GM19035 (cell line): ENCODE data around the gene MTHFD2.
"Not testable (repeated sequence)": the region's sequence is repeated elsewhere in the genome, so short reads cannot be mapped to it uniquely, and the experiment has no call there.

ENCODE experiments used
- ATAC-seq: cut with Tn5 transposase; IDR thresholded peaks from one replicate; pipeline ENCODE4 v1.9.1; 2021; ENCODE audit not compliant: unreplicated experiment

MTHFD2 gene

GRCh38 chr2:74198461-74199274, at the start of gene MTHFD2:
Gene MTHFD2 (plus strand): TSS chr2:74198615. CDS start chr2:74198642, 27 bp downstream.
- peak; percentile 87 for ATAC-seq

DNA sequence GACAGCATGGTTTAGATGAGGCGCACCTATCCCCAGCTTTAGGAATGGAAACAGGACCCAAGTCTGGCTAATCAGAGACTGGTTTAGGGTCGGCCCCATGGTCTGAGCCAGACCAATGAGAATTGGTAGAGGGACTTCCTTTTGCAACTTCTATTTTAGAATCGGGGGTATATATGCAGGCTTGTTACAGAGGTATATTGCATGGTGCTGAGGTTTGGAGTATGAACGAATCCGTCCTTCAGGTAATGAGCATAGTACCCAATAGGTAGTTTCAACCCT, 49.2 kb upstream of the MTHFD2 start:
- ATAC-seq = no peak

DNA sequence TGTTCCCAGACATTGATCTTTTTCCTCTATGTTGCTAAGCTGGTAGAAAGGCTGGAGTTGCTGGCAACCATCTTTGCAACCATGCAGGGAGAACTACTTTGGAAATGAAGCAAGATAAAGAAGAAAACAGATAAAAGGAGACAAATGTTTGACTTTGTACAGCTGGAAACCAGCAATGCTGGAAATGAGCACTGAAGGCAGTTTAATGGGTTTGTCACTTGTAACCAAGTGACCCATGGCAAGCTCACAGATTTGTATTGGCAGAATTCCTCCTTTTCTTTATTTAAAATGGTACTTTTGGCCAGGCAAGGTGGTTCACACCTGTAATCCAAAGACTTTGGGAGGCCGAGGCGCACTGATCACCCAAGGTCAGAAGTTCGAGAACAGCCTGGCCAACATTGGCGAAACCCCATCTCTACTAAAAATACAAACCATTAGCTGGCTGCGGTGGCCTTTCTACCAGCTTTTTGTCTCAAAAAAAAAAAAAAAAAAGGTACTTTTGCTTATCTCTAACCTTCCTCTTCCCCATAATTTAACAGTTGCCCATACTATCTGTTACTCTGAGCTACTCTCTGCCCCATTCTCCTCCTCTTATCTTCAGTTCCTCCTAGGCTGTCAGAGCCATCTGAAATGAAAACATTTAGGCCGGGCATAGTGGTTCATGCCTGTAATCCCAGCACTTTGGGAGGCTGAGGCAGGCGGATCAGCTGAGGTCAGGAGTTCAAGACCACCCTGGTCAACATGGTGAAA, 48.7 kb upstream of the MTHFD2 start:
- no peak for ATAC-seq

GRCh38 chr2:74152954-74153353, 45.5 kb upstream of the MTHFD2 start:
- ATAC-seq = no peak

DNA sequence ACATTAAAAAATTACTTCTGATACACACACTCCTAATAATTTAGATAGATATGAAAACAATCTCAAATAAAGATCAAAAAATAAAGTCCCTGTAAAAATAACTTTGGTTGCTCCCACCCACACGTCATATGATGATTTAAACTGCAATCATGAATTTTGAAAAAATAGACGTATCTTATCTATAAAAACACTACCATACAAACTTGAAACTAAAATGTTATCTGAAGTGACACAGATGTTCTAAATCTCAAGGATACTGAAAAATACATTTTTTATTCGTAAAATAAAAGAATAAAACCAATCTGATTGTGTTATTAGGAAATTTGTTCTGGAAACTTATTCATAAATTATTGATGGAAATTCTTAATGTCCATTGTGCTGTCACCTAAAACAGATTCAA, 42.6 kb upstream of the MTHFD2 start:
- no peak for ATAC-seq

GRCh38 chr2:74162951-74163350, 35.5 kb upstream of the MTHFD2 start:
- no peak for ATAC-seq

- ATAC-seq = no peak
Measured at GRCh38 chr2:74164761-74165160, 33.7 kb upstream of the MTHFD2 start.

GRCh38 chr2:74168739-74169138, 29.7 kb upstream of the MTHFD2 start:
- ATAC-seq = no peak

- no peak for ATAC-seq
Measured at GRCh38 chr2:74174909-74175308, 23.5 kb upstream of the MTHFD2 start.

DNA sequence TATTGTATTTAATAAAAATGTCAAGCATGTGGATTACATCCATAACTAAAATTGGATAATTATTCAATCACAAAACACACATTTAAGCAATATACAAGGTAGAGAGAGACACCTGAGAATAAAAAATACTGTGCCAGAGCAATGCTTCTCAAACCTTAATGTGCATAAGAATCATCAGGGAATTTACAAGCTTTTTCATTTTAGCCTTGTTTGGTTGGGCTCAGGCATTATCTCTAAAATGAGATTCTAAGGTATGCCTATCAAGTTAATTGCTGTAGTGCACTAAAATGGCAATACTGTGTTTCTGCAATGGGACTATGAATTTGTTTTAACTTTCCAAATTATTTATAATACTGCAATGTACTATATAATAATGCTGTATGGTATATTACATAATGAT, 20.7 kb upstream of the MTHFD2 start:
- ATAC-seq = no peak

DNA sequence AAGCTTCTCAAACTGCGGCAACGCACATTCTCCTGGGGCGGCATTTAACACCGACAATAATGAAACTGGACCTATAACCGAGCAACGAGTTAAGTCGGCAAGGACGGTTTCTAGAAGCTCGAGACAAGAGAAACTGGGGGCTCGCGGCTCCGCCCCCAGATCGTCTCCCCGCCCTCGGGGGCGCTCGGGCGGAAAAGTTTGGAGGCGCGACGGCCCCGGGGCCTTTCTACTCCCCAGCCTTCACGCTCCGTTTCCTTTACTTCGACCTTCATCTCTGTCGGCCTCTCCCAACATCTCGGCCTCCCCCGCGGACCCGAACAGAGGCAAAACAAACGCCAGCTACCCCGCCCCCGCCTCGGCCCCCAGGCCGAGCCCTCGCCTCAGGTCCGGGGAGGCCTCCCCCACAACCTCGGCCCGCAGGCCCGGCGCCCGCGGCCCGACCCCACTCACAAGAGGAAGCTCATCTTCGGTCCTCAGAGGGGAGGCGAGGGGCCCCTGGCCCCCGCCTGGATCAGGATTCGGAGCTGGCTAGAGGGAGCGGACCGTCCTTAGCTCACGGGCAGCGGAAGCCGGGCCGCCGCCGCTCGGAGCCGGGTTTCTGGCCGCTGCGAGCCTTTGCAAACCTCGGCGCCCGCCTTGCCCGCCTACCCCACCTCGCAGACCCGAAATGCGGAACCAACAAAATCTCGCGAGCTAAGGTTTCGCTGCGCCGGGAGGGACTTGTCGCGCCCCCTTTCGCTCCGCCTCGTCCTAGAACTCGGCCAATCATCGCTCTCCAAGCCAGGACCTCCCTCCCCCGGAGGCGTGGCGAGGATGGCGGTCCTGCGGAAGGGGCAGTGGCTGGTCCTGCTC, 20.0 kb upstream of the MTHFD2 start, which contains the start of gene MOB1A:
Gene MOB1A (minus strand): TSS at position 669 of the 852 bp plus-strand sequence. CDS start 205 bp downstream, at position 464.
- ATAC-seq = peak; percentile 84

DNA sequence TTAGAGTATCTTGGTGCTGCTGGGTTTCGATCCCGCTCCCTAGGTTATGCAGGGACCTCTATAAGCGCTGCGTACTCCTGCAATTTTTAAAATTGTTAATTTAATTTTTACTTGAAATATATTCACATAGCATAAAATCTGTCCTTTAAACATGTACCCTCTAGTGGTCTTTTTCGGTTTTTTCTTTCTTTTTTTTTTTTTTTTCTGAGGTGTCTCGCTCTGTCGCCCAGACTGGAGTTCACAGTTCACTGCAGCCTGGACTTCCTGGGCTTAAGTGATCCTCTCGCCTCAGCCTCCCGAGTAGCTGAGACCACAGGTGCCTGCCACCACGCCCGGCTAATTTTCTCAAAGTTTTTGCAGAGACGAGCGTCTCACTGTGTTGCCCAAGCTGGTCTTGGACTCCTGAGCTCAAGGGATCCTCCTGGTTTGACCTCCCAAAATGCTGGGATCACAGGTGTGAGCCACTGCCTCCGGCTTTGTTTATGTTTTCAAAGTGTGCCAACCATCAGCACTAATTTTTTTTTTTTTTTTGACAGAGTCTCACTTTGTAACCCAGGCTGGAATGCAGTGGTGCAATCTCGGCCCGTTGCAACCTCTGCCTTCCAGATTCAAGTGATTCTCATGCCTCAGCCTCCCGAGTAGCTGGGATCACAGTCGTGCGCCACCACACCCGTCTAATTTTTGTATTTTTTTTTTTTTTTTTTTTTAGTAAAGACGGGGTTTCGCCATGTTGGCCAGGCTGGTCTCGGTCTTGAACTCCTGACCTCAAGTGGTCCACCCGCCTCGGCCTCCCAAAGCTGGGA, 19.2 kb upstream of the MTHFD2 start:
- ATAC-seq = peak; percentile 2

DNA sequence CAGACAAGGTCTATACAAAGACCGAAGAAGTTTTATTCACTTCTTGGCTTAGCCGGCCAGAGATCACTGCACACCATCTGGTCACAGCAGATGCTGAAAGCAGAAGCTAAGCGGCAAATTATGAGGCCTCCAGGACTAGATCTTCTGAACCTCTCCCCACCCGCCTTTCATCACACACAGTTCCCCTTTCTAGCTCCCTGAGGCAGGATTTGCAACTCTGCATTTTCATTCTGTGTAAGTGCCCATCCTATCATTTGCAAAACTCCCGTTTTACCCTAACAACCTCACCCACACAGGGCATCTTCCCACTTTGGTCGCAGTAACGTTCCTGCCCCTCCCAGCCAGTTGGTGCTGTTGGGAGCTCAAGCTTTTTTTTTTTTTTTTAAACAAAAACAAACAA, 16.7 kb upstream of the MTHFD2 start:
- ATAC-seq = no peak

DNA sequence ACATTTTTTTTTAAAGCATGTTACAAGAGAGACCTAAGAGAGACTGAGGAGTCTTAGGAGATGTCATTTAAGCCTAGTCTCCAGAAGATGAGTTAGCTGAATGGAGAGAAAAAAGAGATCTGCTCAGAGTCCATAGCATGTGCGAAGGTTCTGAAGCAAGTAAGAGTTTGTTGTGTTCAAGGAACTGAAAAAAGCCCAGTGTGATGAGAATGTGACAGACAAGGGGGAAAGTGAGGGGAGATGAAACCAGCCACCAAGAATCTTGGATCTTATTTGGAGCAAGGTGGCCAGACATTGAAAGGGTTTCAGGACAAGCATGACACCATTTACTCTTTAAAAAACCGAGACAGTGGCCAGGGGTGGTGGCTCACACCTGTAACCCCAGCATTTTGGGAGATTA, 14.5 kb upstream of the MTHFD2 start:
- ATAC-seq = no peak

DNA sequence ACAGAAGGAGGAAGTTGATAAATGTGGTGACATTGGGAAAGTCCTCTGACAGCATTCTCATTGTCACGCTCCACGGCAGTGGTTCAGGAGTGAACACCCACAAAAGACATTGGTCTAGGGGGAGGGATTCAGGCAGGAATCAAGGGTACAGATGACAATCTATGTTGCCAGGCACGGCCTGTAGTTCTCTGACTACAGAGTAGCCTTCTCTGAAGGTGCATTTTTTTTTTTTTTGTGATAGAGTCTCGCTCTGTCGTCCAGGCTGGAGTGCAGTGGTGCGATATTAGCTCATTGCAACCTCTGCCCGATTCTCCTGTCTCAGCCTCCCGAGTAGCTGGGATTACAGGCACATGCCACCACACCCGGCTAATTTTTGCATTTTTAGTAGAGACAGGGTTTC, 12.4 kb upstream of the MTHFD2 start:
- peak; percentile 58 for ATAC-seq

DNA sequence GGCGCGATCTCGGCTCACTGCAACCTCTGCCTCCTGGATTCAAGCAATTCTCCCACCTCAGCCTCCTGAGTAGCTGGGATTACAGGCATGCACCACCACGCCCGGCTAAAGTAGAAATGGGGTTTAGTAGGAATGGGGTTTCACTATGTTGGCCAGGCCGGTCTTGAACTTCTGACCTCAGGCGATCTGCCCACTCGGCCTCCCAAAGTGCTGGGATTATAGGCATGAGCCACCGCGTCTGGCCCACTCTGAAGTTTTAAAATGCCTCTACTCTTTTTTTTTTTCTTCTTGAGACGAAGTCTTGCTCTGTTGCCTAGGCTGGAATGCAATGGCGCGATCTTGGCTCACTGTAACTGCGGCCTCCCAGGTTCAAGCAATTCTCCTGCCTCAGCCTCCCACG, 11.7 kb upstream of the MTHFD2 start:
- not testable (repeated sequence) for ATAC-seq

DNA sequence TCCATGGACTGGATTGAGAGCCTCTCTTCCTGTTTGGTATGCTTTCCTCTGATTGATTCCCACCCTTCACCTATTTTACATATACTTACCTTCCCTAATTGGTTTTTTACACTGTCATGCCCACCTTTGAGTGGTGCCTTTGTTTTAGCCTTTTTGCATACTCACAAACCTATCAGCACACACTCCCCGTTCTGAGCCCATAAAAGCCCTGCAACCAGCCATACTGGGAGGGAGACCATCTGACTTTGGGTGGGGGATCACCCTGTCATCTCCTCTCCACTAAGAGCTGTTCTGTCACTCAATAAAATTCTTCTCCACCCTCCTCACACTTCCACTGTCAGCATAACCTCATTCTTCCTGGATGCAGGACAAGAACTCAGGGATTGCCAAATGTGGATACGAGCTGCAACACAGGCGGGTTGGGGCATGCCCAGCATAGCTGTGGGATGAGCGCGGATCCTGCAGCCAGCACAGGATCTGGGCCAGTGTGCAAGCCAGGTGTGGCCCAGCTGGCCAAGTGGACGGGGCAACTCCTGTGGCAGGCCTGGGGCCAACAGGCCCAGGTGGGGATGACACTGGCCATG, 10.3 kb upstream of the MTHFD2 start:
- ATAC-seq = no peak

GRCh38 chr2:74188696-74189095, 9.7 kb upstream of the MTHFD2 start:
- no peak for ATAC-seq

DNA sequence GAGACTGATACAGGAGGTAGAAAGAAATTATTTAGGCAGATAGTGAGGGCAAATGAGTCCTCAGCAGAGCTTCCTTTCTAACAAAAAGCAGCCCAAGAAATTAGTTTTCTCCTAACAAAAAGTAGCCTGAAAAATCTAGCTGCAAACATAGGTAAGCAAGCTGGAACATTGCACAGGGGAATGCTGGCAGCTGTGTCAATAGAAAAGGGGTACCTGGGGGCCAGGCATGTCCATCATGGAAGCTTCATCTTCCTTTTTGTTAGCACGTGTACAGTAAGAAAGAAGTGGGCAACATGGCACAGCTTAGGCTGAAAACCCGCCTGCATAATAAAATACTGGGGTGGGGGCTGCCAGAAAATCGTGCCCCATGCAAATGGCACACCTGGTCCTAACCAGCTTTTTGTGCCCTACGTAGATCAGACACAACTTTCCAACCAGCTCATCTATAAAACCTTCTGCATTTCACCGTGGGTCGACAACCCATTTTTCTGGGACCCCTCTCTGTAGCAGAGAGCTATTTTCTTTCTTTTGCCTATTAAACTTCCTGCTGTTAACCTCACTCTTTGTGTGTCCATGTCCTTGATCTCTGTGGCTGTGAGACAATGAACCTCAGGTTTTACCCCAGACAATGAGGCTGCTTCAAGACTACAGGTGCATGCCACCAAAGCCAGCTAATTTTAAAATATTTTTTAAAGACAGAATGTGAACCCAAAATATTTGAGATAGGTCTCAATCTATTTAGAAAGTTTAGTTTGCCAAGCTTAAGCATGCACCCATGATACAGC, 6.6 kb upstream of the MTHFD2 start:
- no peak for ATAC-seq

GRCh38 chr2:74194799-74195198, 3.6 kb upstream of the MTHFD2 start:
- no peak for ATAC-seq
